Amniotic stem cell (primary cell): Measurements from ENCODE around the gene UCHL5.

Experiments used
- DNase-seq: peaks from one replicate; lab custom pipeline; 2025; lab: John Stamatoyannopoulos, UW

The UCHL5 gene

DNA sequence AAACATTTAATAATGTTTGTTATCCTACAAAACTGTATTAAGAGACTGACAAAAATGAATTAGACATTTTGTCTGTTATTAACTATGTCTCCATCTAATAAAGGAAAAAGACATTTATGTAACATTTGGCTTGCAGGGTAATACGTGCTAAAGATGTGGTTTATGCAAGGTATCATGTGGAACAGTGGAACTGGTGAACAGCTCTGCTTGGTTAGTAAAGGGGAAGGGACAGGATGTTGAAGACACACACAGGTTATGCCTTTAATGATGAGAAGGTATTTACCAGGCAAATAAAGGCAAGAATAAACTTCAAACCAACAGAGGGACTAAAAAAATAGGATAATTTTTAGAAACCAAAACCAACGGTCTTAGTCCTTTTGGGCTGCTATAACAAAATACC is 93.1 kb downstream of the UCHL5 start:
- no peak for DNase-seq

DNA sequence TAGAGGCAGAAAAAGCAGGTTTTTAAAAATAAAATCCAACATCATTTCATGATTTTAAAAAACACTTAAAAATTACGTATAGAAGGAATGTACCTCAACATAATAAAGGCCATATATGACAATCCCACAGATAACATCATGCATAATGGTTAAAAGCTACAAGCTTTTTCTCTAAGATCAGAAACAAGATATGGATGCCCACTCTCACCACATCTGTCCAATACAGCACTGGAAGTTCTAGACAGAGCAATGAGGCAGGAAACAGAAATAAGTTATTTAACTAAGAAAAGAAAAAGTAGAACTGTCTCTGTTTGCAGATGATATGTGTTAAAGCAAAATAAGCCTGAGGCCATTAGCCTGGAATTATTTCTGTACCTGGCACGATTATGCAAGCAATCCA is 96.3 kb downstream of the UCHL5 start:
- no peak for DNase-seq
